HG02678 (cell line): ENCODE measurements around the gene PRDM7.
A peak's percentile ranks its signal among the peaks of the same experiment; 100 is the strongest.
"Not testable (repeated sequence)": the region's sequence is repeated elsewhere in the genome, so short reads cannot be mapped to it uniquely, and the experiment has no call there.

ENCODE experiments used
- ATAC-seq: cut with Tn5 transposase; IDR thresholded peaks from one replicate; pipeline ENCODE4 v1.9.1; 2021; ENCODE audit warnings: mild to moderate bottlenecking, moderate library complexity; ENCODE audit not compliant: unreplicated experiment

The PRDM7 gene

GRCh38 chr16:90077757-90078578, 837 bp upstream of the PRDM7 start:
- peak; percentile 34 for ATAC-seq

GRCh38 chr16:90072442-90073105, 4.6 kb downstream of the PRDM7 start:
- no peak for ATAC-seq

- no peak for ATAC-seq
Measured at GRCh38 chr16:90070440-90070839, 6.7 kb downstream of the PRDM7 start.

DNA sequence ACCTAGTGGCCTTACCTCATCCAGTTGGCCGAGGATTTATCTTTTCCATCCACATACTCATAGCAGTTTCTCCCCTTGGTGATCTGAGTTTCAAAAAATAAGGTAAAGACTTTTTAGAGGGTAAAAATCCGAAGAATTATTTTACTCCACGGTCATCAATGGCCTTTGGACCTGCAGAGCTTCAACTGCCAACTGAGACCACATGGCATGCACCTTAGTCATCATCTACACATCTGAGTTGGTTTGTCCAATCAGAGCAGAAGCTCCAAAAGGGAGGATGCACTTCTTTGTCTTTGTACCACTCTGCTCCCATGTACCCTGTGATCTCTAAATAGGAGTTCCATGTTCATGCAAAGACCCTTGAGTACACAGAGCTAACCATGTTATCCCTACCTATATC, 15.7 kb downstream of the PRDM7 start:
- no peak for ATAC-seq

DNA sequence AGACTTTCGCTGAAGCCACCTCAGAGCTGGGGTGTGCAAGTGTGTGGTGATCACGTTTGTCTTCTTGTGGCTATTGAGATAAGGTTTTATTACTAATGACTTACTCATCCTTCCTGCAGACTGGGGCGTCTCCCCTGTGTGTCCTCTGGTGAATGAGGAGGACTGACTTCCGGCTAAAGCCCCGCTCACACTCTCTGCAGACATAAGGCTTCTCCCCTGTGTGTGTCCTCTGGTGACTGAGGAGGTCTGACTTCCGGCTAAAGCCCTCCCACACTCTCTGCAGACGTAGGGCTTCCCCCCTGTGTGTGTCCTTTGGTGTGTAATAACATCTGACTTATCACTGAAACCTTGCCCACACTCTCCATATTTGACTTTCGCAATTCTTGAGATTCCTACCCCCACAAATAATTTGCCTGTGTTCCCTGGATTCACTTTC, 19.4 kb downstream of the PRDM7 start:
- ATAC-seq = no peak

DNA sequence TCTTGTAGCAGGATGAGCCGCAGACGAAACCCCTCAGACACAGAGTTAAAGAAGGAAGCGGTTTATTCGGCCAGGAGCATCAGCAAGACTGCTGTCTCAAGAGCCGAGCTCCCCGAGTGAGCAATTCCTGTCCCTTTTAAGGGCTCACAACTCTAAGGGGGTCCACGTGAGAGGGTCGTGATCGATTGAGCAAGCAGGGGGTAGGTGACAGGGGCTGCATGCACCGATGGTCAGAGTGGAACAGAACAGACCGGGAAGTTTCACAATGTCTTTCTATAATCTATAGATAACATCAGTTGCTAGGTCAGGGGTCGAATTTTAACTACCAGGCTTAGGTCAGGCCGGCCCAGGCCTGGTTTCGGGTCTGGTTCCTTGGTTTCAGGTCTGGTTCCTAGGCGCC, 20.6 kb downstream of the PRDM7 start:
- not testable (repeated sequence) for ATAC-seq

- no peak for ATAC-seq
Measured at GRCh38 chr16:90055371-90055770, 21.8 kb downstream of the PRDM7 start.

DNA sequence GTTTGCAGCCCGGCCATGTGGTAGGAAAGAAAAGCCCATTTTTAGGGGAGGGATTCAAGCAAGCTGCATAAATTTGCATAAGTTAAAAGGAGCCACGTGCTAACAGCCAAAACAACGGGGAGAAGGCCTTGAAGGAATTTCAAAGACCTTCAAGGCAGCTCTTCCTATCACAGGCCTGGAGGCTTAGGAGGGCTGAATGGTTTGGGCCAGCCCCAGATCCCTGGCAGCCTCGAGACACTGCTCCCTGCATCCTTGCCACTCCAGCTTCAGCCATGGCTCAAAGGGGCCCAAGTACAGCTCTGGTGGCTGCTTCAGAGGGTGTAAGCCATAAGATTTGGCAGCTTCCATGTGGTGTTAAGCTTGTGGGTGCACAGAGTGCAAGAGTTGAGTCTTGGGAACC, 22.6 kb downstream of the PRDM7 start:
- no peak for ATAC-seq

- no peak for ATAC-seq
Measured at GRCh38 chr16:90053902-90054500, 23.1 kb downstream of the PRDM7 start.

- ATAC-seq = no peak
Measured at GRCh38 chr16:90050969-90051368, 26.2 kb downstream of the PRDM7 start.

DNA sequence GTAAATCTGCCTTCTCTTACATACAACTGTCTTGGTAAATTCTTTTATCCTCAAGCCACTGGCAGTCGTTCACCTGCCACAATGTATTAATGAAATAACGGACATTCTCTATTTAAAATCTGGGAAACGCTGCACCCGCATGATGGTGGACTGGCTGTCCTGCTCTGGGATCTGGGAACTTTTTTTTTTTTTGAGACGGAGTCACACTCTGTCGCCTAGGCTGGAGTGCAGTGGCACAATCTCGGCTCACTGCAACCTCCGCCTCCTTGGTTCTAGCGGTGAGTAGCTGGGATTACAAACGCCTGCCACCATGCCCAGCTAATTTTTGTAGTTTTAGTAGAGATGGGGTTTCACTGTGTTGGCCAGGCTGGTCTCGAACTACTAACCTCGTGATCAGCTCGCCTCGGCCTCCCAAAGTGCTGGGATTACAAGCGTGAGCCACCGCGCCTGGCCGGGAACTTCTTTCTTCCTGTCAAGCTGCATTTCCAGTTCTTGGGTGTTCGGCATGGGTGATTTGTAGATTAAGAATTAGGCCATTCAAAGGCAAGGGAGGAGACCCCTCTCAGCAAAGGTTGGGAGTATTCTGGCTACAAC, 28.3 kb downstream of the PRDM7 start:
- ATAC-seq = no peak

- no peak for ATAC-seq
Measured at GRCh38 chr16:90048347-90048722, 28.8 kb downstream of the PRDM7 start.

- no peak for ATAC-seq
Measured at GRCh38 chr16:90047714-90048346, 29.3 kb downstream of the PRDM7 start.

DNA sequence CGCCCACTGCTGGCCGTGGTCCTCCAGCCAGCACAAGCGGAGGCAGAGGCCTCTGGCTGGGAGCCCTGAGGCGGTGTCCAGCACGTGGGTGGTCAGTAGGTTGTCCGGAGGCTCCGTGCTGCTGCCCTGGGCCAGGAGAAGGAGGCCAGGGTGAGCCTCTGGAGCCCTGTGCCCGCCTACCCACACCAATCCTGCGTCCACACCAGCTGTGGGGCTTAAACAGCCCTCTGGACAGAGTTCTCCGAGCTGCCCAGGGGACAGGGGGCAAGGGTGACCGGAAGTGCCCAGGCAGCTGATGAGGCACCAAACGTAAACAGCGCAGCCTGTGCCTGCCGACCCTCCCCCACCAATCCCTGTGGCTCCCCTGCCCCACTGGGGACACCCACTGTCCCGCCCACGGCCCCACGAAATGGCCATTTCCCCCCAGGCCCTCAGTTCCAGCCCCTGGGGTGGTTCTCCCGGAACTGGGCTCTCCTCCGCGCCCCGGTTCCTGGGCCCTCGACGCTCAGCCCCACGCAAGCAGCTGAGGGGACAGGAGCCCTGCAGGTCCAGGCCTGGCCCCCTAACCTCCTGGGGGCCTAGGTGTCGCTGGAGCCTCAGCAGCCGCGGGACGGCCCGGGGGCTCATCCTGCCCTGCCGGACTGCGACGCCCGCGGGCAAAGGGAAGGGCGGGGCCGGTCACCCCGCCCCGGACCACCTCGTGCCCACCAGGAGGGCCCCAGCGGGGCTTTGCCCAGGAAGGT, 30.0 kb downstream of the PRDM7 start:
- ATAC-seq = no peak

DNA sequence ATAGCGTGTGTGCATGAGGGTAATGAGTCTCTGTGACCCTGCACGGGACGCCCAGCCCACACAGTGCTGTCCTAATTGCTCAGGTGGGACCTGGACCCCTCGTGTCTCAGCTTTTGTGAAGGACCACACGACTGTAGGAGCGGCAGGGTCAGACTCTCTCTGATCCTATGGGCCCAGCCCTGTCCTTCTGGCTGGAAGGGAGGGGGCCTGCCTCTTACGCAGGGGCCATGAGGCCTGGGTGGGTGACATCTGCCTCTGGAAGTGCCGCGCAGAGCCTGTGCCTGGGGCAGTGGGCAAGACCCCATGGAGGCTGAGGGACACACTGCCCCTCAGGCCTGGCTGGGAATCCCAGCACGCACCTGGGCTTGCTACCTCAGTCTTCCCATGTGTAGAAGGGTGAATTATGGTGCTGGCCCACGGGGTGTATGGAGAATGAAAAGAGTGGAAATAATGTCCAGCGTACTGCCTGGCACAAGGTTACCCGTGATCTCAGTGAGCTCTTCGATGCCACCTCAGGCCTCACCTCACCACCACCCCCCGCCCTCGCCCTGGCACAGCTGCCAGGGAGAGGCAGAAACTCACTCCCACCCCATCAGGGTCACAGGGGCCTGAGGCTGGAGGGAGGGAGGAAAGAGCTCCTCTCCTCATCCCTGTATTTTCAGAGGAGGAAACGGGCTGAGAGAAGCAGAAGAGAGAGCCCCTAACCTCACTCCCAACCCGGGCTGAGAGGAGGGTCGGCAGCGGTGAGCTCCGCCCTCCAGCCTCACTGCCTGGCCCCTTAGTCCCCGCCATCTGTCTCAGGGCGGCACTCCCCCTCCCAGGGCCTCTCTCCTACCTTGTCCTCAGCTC, 30.8 kb downstream of the PRDM7 start:
- ATAC-seq = no peak

DNA sequence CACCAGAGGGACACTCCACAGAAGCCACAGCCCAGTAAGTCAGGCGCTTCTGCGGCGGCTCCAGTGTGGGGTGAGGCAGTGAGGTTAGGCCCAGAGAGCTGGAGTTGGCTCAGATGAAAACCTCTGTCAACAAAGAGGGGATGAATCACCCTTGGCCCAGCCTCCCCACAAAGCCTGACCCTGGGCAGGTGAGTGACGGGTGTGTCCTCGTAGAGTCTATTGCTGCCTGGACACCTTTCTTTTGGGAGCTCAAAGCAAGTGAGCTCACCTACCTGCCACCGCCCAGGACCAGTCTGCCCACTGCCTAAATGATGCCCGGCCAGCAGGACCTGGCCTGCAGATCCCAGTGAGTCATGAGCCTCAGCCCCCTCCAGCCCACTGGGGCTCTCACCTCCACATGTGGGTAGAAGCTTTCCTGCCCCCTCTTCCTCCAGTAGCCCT, 33.0 kb downstream of the PRDM7 start:
- no peak for ATAC-seq

DNA sequence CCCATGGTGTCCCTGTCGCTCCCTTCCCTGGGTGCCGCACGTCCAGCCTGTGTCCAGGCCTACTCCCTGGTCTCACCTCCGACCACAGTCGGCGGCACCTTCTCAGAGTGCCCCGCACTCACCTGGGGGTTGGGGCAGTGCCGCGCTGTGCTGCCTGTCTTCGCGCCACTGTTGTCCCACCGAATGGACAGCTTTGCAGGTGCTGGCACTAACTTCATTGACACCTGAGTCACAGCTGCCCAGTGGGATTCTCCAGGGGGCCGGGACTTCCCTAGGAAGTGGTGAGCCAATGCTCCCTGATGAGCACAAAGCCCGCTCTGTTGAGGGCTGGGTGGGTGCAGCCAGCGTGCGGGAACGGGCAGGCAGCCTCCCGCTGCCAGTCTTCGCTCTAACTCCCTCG, 33.6 kb downstream of the PRDM7 start:
- ATAC-seq = no peak

GRCh38 chr16:90042946-90043514, 34.1 kb downstream of the PRDM7 start:
- no peak for ATAC-seq

DNA sequence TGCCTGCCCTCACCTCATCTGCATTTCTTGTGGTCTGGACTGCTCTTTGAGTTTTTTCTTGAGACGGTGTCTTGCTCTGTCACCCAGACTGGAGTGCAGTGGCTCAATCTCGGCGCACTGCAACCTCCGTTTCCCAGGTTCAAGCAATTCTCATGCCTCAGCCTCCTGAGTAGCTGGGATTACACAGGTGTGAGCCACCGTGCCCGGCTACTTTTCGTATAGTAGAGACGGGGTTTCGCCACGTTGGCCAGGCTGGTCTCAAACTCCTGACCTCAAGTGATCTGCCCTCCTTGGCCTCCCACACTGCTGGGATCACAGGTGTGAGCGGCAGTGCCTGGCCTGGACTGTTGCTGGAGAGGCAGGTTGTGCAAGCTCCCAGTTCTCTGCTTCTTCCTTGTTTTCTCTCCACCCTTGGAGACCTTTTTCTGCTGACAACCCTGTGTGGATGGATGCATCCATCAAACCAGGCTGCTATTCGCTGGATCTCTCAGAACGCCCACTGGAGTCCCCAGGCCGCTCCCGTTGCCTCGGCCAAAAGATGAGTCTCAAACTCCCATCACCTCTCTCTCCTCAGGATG, 35.1 kb downstream of the PRDM7 start:
- ATAC-seq = no peak
